ENCODE results near the gene CHAC1. TPM values are rescaled to one million over a fixed set of nuclear protein-coding genes. Genes with fewer than 3 reads are reported as not detected.

Gene CHAC1
- total RNA-seq, 2 donors from 2014 or later = 0.18 to 2.7 TPM

- H3K9me3 ChIP-seq = no peaks in the 10 kb centered on the region
- WGBS = 97% methylated on average over 9 of the region's 9 CpGs
- no peaks in the 10 kb centered on the region for H3K36me3 ChIP-seq
- TF ChIP-seq CTCF (IDR thresholded peaks at IDR 0.05) (no peak), POLR2A (IDR thresholded peaks at IDR 0.05) (no peak), POLR2AphosphoS5 (IDR thresholded peaks at IDR 0.05) (no peak)
- no peak overlapping the region for H3K4me3 ChIP-seq
- intact Hi-C loops (cut with DNase I) = no loop called here
- peaks cover 7% of the 10 kb centered on the region for H3K4me1 ChIP-seq (replicated peaks)
- peaks cover 15% of the 10 kb centered on the region for H3K27me3 ChIP-seq (replicated peaks; ENCODE audit: insufficient read depth)
- DNase-seq (ENCODE audit: low spot score) = no peak
- H3K27ac ChIP-seq = no peak overlapping the region
Measured at GRCh38 chr15:40923551-40923950, 29.7 kb upstream of the CHAC1 start.

GRCh38 chr15:40925495-40925862 is 27.8 kb upstream of the CHAC1 start:
- intact Hi-C loops (cut with DNase I) = no loop called here
- DNase-seq (ENCODE audit: low spot score) = no peak
- Histone ChIP-seq H3K36me3 (no peaks in the 10 kb centered on the region), H3K4me3 (no peak overlapping the region), H3K4me1 (replicated peaks) (peaks cover 19% of the 10 kb centered on the region), H3K27me3 (replicated peaks; ENCODE audit: insufficient read depth) (peaks cover 15% of the 10 kb centered on the region), H3K9me3 (no peaks in the 10 kb centered on the region), H3K27ac (no peak overlapping the region)
- no peak for TF ChIP-seq POLR2A (IDR thresholded peaks at IDR 0.05)
- TF ChIP-seq POLR2AphosphoS5 (IDR thresholded peaks at IDR 0.05) = no peak
- no peak for TF ChIP-seq CTCF (IDR thresholded peaks at IDR 0.05)
- WGBS = 15% methylated on average over 30 of the region's 30 CpGs

- no peaks in the 10 kb centered on the region for H3K9me3 ChIP-seq
- H3K4me3 ChIP-seq = peak overlapping the region in 1 of 2 donors; percentile 1
- H3K27me3 ChIP-seq (replicated peaks; ENCODE audit: insufficient read depth) = peaks cover 15% of the 10 kb centered on the region
- H3K36me3 ChIP-seq = no peaks in the 10 kb centered on the region
- WGBS = 10% methylated on average over 46 of the region's 61 CpGs
- H3K4me1 ChIP-seq (replicated peaks) = peaks cover 25% of the 10 kb centered on the region
- no peak overlapping the region for H3K27ac ChIP-seq
- intact Hi-C loops (cut with DNase I) = no loop called here
- no peak for DNase-seq (ENCODE audit: low spot score)
- TF ChIP-seq POLR2AphosphoS5 (IDR thresholded peaks at IDR 0.05) (no peak), POLR2A (IDR thresholded peaks at IDR 0.05) (no peak), CTCF (IDR thresholded peaks at IDR 0.05) (no peak)
Measured at GRCh38 chr15:40925863-40926658, 27.2 kb upstream of the CHAC1 start.

- peaks cover 15% of the 10 kb centered on the region for H3K27me3 ChIP-seq (replicated peaks; ENCODE audit: insufficient read depth)
Measured at GRCh38 chr15:40926659-40927494, 26.4 kb upstream of the CHAC1 start.

More at GRCh38 chr15:40926659-40927494, 26.4 kb upstream of the CHAC1 start:
- Histone ChIP-seq H3K4me1 (replicated peaks) (peaks cover 26% of the 10 kb centered on the region), H3K36me3 (no peaks in the 10 kb centered on the region), H3K4me3 (no peak overlapping the region), H3K27ac (no peak overlapping the region), H3K9me3 (no peaks in the 10 kb centered on the region)
- intact Hi-C loops (cut with DNase I) = no loop called here
- TF ChIP-seq CTCF (IDR thresholded peaks at IDR 0.05) = no peak
- TF ChIP-seq POLR2AphosphoS5 (IDR thresholded peaks at IDR 0.05) = no peak
- no peak for TF ChIP-seq POLR2A (IDR thresholded peaks at IDR 0.05)
- no peak for DNase-seq (ENCODE audit: low spot score)
- WGBS = 36% methylated on average over 25 of the region's 33 CpGs
